ENCODE data around the gene DNAJC22. TPM values are rescaled to one million over a fixed set of nuclear protein-coding genes. Genes with fewer than 3 reads are reported as not detected.

The DNAJC22 gene
- total RNA-seq, 4 donors from 2014 or later = 1.8 TPM; not detected in 3

DNA sequence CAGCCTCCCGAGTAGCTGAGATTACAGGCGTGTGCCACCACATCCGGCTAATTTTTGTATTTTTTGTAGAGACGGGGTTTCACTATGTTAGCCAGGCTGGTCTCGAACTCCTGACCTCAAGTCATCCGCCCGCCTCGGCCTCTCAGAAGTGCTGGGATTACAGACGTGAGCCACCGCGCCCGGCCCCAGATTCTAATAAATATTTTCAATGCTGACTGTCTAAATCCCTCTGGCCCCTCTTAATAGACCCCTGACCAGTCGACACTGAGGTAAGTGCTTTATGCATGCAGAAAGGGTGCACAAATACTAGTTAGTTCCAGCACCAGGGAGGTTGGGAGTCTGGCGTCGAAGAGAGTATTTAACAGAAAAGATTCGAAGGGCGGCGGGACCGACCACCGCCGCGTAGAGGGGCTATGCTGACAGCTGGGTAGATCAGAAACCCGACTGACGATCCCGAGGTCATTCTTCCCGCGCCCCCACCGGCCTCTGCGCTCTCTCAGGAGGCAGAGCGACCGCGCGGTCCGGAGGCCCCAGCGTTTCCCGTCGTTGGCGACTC, 19.5 kb downstream of the DNAJC22 start:
- TF ChIP-seq, protein P1, sequence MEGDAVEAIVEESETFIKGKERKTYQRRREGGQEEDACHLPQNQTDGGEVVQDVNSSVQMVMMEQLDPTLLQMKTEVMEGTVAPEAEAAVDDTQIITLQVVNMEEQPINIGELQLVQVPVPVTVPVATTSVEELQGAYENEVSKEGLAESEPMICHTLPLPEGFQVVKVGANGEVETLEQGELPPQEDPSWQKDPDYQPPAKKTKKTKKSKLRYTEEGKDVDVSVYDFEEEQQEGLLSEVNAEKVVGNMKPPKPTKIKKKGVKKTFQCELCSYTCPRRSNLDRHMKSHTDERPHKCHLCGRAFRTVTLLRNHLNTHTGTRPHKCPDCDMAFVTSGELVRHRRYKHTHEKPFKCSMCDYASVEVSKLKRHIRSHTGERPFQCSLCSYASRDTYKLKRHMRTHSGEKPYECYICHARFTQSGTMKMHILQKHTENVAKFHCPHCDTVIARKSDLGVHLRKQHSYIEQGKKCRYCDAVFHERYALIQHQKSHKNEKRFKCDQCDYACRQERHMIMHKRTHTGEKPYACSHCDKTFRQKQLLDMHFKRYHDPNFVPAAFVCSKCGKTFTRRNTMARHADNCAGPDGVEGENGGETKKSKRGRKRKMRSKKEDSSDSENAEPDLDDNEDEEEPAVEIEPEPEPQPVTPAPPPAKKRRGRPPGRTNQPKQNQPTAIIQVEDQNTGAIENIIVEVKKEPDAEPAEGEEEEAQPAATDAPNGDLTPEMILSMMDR (IDR thresholded peaks at IDR 0.05; ENCODE audit: low read depth) = no peak

DNA sequence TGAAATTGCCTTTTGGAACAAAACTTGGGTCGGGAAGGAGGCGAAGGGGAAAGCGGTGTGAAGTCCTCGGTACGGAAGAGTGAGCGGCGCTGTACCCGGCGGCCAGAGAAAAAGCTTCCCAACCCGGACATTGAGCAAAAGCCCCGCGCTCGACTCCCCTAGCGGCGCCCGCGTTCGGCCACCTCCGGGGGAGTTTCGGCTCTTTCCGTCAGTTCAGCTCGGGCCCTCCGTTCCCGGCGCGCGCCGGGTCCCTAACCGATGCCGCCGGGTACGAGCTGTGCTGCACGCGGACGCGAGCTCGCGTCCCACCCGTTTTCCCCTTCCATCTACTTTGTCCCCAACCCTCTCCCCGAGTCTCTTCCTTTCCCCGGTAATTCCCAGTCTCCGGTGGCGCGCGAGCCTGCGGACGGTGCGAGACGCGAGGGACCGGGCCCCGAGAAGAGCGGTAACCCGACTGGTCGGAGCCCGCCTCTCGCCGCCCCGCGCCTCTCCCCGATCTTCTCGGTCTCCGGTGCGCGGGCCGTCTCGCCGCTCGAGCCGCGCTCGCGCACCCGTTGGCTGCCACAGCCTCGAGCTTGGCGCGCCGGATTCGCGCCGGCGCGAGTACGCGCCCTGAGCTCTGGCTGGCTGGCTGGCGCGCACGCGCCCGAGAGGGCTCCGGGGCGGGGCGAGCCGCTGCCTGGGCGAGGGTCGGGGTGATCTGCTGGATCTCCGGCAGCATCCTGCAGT, 20.1 kb downstream of the DNAJC22 start:
- TF ChIP-seq, protein P1 (IDR thresholded peaks at IDR 0.05; ENCODE audit: low read depth) = no peak

DNA sequence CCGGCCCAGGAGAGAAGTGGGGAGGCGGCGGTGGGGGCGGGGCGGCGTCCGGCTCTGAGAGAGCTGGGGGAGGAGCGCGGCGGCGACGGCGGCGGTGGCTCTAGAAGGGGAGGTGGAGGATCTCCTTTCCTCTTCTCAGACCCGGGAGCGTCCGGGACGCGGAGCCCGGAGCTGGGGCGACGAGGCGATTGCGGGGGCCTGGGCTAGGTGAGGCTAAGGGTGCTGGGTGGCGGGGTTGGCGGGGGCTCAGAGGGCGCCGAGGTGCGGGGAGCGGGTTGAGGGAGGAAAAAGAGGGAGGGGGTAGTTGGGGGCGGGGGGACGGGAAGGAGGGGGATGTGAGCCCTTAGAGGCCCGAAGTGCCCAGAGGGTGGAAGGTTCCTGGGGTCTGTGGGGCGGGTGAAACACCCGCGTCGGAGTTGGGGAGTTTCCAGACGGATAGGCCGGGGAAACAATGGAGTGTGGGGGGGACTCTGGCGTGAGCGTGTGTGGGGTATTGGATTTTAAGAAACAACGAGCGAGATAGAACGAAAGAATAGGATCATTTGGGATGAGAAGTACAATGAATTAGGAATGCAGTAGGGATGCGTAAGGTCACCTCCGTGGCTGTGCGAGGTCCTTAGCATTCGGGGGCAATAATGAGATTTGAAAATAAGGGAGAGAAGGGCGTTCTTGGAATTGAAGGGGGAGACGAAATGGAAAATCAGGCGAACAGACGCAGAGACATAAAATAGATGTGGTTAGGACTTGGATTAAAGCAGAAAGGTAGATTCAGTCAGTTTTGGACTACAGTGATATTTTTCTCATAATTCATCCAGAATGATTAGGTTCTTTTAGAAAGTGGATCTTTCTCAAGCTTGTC, 20.9 kb downstream of the DNAJC22 start, which contains the start of gene SPATS2:
TSS of gene SPATS2 (plus strand) at position 82 of the 859 bp plus-strand sequence. CDS start 93,551 bp downstream, outside the sequence.
- TF ChIP-seq, protein P1 (IDR thresholded peaks at IDR 0.05; ENCODE audit: low read depth) = no peak

DNA sequence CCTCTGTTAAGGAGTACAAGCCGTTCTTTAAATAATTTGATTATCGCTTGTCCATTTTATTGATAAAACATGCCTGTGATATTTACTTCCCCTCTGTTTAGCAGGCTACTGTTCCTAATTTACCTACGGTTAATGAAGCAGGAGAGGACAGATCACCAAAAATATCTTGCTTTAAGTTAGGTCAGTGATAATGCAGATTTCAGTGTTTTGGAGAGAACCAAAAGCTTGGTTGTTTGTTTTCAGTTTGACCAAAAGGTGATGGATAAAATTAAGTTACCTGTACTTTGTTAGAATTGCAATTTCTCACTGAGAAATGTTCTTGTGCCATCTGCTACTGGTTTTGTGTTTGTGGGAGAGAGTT, 21.5 kb downstream of the DNAJC22 start:
- TF ChIP-seq, protein P1 (IDR thresholded peaks at IDR 0.05; ENCODE audit: low read depth) = no peak

DNA sequence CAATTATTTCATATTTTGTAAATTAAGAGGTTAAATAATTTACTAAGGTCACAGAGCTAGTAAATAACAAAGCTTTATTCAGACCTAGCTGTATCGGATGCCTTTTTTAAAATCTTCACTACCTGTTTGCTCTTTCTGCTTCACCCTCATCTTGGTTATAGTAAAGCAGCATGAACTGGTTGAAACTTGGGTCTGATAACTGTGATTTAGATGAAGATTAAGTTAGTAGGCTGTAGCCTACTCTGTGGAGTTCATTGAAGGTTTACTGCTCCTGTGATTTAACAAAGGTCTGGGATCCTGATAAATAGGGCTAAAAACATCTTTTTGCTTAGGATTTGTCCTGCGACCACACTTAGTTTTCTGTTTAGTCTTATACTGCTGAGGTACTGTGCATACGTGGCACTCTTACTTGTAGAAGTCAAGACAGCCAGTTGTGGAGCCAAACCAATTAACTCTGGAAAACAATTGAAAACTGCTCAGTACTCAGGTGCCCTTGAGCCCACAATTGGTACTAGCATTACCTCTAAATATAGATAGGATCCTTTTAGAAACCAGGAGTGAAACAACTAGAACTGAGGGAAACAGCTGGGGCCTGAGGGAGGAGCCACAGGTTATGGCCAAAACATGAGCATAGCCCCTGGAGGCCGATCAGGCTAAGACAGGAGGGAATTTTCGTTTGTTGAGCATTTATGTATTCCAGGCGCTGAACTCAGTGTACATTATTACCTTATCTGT, 22.9 kb downstream of the DNAJC22 start:
- TF ChIP-seq, protein P1 (IDR thresholded peaks at IDR 0.05; ENCODE audit: low read depth) = no peak

DNA sequence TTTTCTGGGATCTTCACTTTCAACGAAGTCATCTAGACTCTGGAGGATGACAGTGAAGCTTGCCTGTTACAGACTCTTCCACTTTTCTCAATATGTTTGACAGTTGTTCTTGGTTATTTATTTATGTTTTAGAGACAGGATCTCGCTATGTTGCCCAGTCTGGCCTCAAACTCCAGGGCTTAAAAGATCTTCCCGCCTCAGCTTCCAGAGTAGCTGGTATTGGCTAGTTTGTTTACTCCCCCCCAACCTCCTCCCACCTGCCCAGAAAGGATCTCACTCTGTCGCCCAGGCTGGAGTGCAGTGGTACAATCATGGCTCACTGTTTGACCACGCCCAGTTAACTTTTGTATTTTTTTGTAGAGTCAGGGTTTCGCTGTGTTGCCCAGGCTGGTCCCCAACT, 23.9 kb downstream of the DNAJC22 start:
- TF ChIP-seq, protein P1 (IDR thresholded peaks at IDR 0.05; ENCODE audit: low read depth) = no peak

Measured in subcutaneous adipose tissue (tissue), 4 donors.